CD14-positive monocyte (primary cell): ENCODE measurements around the gene RANBP2. TPM values are rescaled to one million over a fixed set of nuclear protein-coding genes. Genes with fewer than 3 reads are reported as not detected.

Experiments used
- DNase-seq, 3 donors: peaks; one replicate each; pipeline ENCODE4 v3.0.0-alpha.2; 2011 to 2022
- H2AFZ ChIP-seq: 2 replicates; pipeline ENCODE4 v1.6.0; 2012; ENCODE audit warnings: mild to moderate bottlenecking, low read depth, low read length, inconsistent platforms; ENCODE audit not compliant: insufficient read depth, poor library complexity, severe bottlenecking
- H3K27ac ChIP-seq, 2 donors: 1 replicate in 1 of 2; 2 replicates in 1 of 2; pipeline ENCODE4 v1.5.1; 2012 to 2013; ENCODE audit warnings: low read length in 2 of 2, control low read depth in 1 of 2, inconsistent platforms in 1 of 2, low read depth in 1 of 2, mild to moderate bottlenecking in 1 of 2
- H3K27me3 ChIP-seq, 2 donors: one replicate each; pipeline versions ENCODE4 v1.6.0 to v1.6.1; 2011 to 2013; ENCODE audit warnings: low read length in 2 of 2; ENCODE audit not compliant: control insufficient read depth in 2 of 2, insufficient read depth in 2 of 2
- H3K36me3 ChIP-seq, 2 donors: replicated peaks in 1 of 2; 1 replicate in 1 of 2; 2 replicates in 1 of 2; pipeline versions ENCODE4 v1.5.1 to v1.6.1; 2012 to 2013; ENCODE audit warnings: low read length in 2 of 2, control low read depth in 1 of 2, inconsistent platforms in 1 of 2, mild to moderate bottlenecking in 1 of 2; ENCODE audit not compliant: insufficient read depth in 2 of 2, control insufficient read depth in 1 of 2
- H3K4me1 ChIP-seq, 2 donors: 1 replicate in 1 of 2; 2 replicates in 1 of 2; pipeline versions ENCODE4 v1.5.1 to v1.6.1; 2012 to 2013; ENCODE audit warnings: low read length in 2 of 2, control low read depth in 1 of 2, inconsistent platforms in 1 of 2, mild to moderate bottlenecking in 1 of 2, moderate library complexity in 1 of 2; ENCODE audit not compliant: insufficient read depth in 2 of 2, control insufficient read depth in 1 of 2
- H3K4me2 ChIP-seq: replicated peaks from 2 replicates; pipeline ENCODE3; 2012; ENCODE audit warnings: low read length, moderate library complexity, mild to moderate bottlenecking; ENCODE audit not compliant: poor library complexity, severe bottlenecking; ENCODE audit errors: extremely low read depth
- H3K4me3 ChIP-seq, 3 experiments: fragments of 200-600 bp in 1 of 3; sonication (generic) in 1 of 3; replicated peaks in 1 of 3; 1 replicate in 2 of 3; 2 replicates in 1 of 3; pipeline ENCODE4 v1.5.1; 2011 to 2013; ENCODE audit warnings: low read length in 3 of 3, mild to moderate bottlenecking in 3 of 3, control low read depth in 2 of 3, low read depth in 2 of 3, inconsistent platforms in 1 of 3, moderate library complexity in 1 of 3
- H3K79me2 ChIP-seq: 2 replicates; pipeline ENCODE4 v1.6.0; 2012; ENCODE audit warnings: mild to moderate bottlenecking, control low read depth, inconsistent platforms, low read length, moderate library complexity; ENCODE audit not compliant: insufficient read depth
- H3K9ac ChIP-seq: 2 replicates; pipeline ENCODE4 v1.6.0; 2017; ENCODE audit warnings: low read length, mild to moderate bottlenecking; ENCODE audit not compliant: insufficient read depth, poor library complexity, severe bottlenecking
- H3K9me3 ChIP-seq, 2 donors: replicated peaks in 1 of 2; 1 replicate in 1 of 2; 2 replicates in 1 of 2; pipeline versions ENCODE4 v1.5.1 to v1.6.1; 2012 to 2013; ENCODE audit warnings: low read length in 2 of 2, control low read depth in 1 of 2; ENCODE audit not compliant: control insufficient read depth in 1 of 2, insufficient read depth in 1 of 2
- H4K20me1 ChIP-seq: 2 replicates; pipeline ENCODE4 v1.6.0; 2012; ENCODE audit warnings: mild to moderate bottlenecking, low read length, control low read depth, moderate library complexity; ENCODE audit not compliant: insufficient read depth
- H3K27ac Mint-ChIP-seq, 7 donors: one replicate each; pipeline ENCODE4 v1.8.0; 2020; ENCODE audit warnings: mild to moderate bottlenecking in 7 of 7, mixed read lengths in 7 of 7, moderate library complexity in 6 of 7, inconsistent platforms in 2 of 7
- H3K27me3 Mint-ChIP-seq, 3 donors: one replicate each; pipeline ENCODE4 v1.8.0; 2021 to 2022; ENCODE audit warnings: low read depth in 3 of 3, mild to moderate bottlenecking in 3 of 3, mixed read lengths in 3 of 3, moderate library complexity in 3 of 3, inconsistent platforms in 1 of 3
- H3K36me3 Mint-ChIP-seq, 2 donors: one replicate each; pipeline ENCODE4 v1.8.0; 2020; ENCODE audit warnings: mixed read lengths in 2 of 2, inconsistent platforms in 1 of 2, mild to moderate bottlenecking in 1 of 2
- H3K4me1 Mint-ChIP-seq: one replicate; pipeline ENCODE4 v1.8.0; 2020; ENCODE audit warnings: mild to moderate bottlenecking, mixed read lengths
- H3K4me3 Mint-ChIP-seq, 2 donors: one replicate each; pipeline ENCODE4 v1.8.0; 2020; ENCODE audit warnings: mild to moderate bottlenecking in 2 of 2, mixed read lengths in 2 of 2, moderate library complexity in 1 of 2
- H3K9me3 Mint-ChIP-seq, 7 donors: one replicate each; pipeline ENCODE4 v1.8.0; 2020 to 2022; ENCODE audit warnings: mixed read lengths in 7 of 7, mild to moderate bottlenecking in 6 of 7, moderate library complexity in 6 of 7, inconsistent platforms in 2 of 7
- WGBS: methylation state at CpG from one replicate; pipeline ENCODE4 v1.1.5; 2013; ENCODE audit warnings: missing lambda C conversion rate; ENCODE audit not compliant: insufficient coverage; 5-methylcytosine and 5-hydroxymethylcytosine counted together
- intact Hi-C, 2 donors: fragments of 100-400 bp; cut with micrococcal nuclease; formaldehyde crosslinking; loops; one replicate each; pipeline versions ENCODE4 v1.15.0 to v1.15.1; 2023
- polyA plus RNA-seq, 3 donors: library from polyadenylated mRNA; depleted of rRNA in 1 of 3; unstranded in 2 of 3; stranded (reverse) in 1 of 3; fragments of 300-500 nt in 2 of 3; fragments of >200 nt in 1 of 3; fragmentation: Illumina TruSeq in 2 of 3; gene quantifications; 1 replicate in 2 of 3; 2 replicates in 1 of 3; pipeline ENCODE4 v1.2.3, GENCODE V29; 2012 to 2021
- TF ChIP-seq, protein P1 (sequence below): fragments of 200-600 bp; IDR thresholded peaks from one replicate; pipeline ENCODE4 v1.8.0; 2022; ENCODE audit warnings: antibody characterized with exemption, mild to moderate bottlenecking

The RANBP2 gene
- polyA plus RNA-seq, 3 donors = 6.8 to 7.3 (median 7.0) TPM

DNA sequence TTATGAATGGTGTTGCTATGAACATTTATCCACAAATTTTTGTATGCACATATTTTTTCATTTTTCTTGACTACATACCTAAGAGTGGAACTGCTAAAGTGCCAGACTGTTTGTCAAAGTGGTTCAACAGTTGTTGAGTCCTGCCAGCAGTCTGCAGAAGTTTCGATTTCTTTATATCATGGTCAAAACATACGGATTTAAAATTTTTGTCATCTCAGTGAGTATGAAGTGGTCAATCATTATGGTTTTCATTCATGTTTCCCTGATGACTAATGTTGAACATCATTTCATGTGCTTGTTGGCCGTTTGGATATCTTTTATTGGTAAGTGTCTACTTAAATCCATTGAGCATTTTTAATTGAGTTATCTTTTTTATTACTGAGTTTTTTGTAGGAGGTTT is 106.5 kb downstream of the RANBP2 start:
- Histone ChIP-seq H3K4me1 (no peaks in the 10 kb centered on the region), H3K9me3 (peaks cover 0 to 4% of the 10 kb centered on the region in 2 donors), H3K36me3 (no peaks in the 10 kb centered on the region), H2AFZ (no peak overlapping the region), H3K79me2 (no peaks in the 10 kb centered on the region), H3K27me3 (no peaks in the 10 kb centered on the region), H4K20me1 (no peaks in the 10 kb centered on the region), H3K4me3 (no peak overlapping the region), H3K9ac (no peak overlapping the region), H3K27ac (no peak overlapping the region), H3K4me2 (no peak overlapping the region)
- DNase-seq = no peak
- H3K4me1 Mint-ChIP-seq = no peaks in the 10 kb centered on the region
- H3K9me3 Mint-ChIP-seq = peaks cover 0 to 6% (median 0%) of the 10 kb centered on the region in 7 donors
- no peak overlapping the region for H3K4me3 Mint-ChIP-seq
- intact Hi-C loops = no loop called here
- WGBS = no CpG with 5 or more reads among the region's 3 CpGs
- H3K36me3 Mint-ChIP-seq = peaks cover 3 to 5% of the 10 kb centered on the region in 2 donors
- H3K27ac Mint-ChIP-seq = no peak overlapping the region
- TF ChIP-seq, protein P1, sequence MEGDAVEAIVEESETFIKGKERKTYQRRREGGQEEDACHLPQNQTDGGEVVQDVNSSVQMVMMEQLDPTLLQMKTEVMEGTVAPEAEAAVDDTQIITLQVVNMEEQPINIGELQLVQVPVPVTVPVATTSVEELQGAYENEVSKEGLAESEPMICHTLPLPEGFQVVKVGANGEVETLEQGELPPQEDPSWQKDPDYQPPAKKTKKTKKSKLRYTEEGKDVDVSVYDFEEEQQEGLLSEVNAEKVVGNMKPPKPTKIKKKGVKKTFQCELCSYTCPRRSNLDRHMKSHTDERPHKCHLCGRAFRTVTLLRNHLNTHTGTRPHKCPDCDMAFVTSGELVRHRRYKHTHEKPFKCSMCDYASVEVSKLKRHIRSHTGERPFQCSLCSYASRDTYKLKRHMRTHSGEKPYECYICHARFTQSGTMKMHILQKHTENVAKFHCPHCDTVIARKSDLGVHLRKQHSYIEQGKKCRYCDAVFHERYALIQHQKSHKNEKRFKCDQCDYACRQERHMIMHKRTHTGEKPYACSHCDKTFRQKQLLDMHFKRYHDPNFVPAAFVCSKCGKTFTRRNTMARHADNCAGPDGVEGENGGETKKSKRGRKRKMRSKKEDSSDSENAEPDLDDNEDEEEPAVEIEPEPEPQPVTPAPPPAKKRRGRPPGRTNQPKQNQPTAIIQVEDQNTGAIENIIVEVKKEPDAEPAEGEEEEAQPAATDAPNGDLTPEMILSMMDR = no peak
- no peaks in the 10 kb centered on the region for H3K27me3 Mint-ChIP-seq

DNA sequence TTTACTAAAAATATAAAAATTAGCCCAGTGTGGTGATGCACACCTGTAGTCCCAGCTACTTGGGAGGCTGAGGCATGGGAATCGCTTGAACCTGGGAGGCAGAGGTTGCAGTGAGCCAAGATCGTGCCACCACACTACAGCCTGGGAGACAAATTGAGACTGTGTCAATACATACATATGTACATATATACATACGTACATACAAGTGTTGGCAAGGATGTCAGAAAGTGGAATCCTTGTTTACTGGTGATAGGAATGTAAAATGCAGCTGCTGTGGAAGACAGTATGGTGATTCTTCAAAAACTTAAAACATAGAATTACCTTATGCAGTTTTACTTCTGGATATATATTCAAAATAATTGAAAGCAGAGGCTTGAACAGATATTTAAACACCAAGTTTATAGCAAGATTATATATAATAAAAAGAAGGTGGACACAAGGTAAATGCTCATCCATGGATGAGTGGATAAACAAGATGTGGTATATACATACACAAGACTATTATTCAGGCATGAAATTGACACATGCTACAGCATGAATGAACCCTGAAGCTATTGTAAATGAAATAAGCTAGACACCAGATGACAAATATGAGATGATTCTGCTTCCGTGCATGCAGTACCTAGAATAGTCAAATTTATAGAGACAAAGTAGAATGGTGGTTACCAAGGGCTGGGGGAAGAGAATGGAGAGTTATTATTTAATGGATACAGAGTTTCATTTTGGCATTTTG is 110.5 kb downstream of the RANBP2 start:
- no peaks in the 10 kb centered on the region for H3K79me2 ChIP-seq
- intact Hi-C loops = no loop called here
- no peak overlapping the region for H3K27ac ChIP-seq
- no peaks in the 10 kb centered on the region for H3K27me3 ChIP-seq
- Mint-ChIP-seq H3K4me1 (no peaks in the 10 kb centered on the region), H3K4me3 (no peak overlapping the region), H3K9me3 (peaks cover 0 to 10% (median 2%) of the 10 kb centered on the region in 7 donors), H3K36me3 (peaks cover 2 to 3% of the 10 kb centered on the region in 2 donors), H3K27me3 (no peaks in the 10 kb centered on the region), H3K27ac (no peak overlapping the region)
- no peak overlapping the region for H3K4me3 ChIP-seq
- no peak for DNase-seq
- no peaks in the 10 kb centered on the region for H4K20me1 ChIP-seq
- no peak overlapping the region for H2AFZ ChIP-seq
- H3K4me2 ChIP-seq = no peak overlapping the region
- no peaks in the 10 kb centered on the region for H3K9me3 ChIP-seq
- H3K9ac ChIP-seq = no peak overlapping the region
- TF ChIP-seq, protein P1 = no peak
- no CpG with 5 or more reads among the region's 4 CpGs for WGBS
- no peaks in the 10 kb centered on the region for H3K36me3 ChIP-seq
- no peaks in the 10 kb centered on the region for H3K4me1 ChIP-seq
